PFSK-1 (cell line): ENCODE data around the gene FRMD4B.

ENCODE experiments used
- POLR2AphosphoS5 ChIP-seq: IDR thresholded peaks from 2 replicates; pipeline ENCODE4 v1.6.1; 2012; ENCODE audit warnings: low read depth, mild to moderate bottlenecking, control low read depth, low read length, moderate library complexity
- REST ChIP-seq, 2 experiments: IDR thresholded peaks; 2 replicates each; pipeline versions ENCODE4 v1.6.1 to v1.8.0; 2011 to 2012; ENCODE audit warnings: low read depth in 2 of 2, low read length in 2 of 2, control low read depth in 1 of 2, inconsistent platforms in 1 of 2, mild to moderate bottlenecking in 1 of 2, moderate library complexity in 1 of 2; ENCODE audit not compliant: insufficient read depth in 1 of 2
- SIN3A ChIP-seq: IDR thresholded peaks from 2 replicates; pipeline ENCODE4 v1.6.1; 2012; ENCODE audit warnings: mild to moderate bottlenecking, low read length, moderate library complexity, borderline replicate concordance; ENCODE audit not compliant: insufficient read depth

DNA sequence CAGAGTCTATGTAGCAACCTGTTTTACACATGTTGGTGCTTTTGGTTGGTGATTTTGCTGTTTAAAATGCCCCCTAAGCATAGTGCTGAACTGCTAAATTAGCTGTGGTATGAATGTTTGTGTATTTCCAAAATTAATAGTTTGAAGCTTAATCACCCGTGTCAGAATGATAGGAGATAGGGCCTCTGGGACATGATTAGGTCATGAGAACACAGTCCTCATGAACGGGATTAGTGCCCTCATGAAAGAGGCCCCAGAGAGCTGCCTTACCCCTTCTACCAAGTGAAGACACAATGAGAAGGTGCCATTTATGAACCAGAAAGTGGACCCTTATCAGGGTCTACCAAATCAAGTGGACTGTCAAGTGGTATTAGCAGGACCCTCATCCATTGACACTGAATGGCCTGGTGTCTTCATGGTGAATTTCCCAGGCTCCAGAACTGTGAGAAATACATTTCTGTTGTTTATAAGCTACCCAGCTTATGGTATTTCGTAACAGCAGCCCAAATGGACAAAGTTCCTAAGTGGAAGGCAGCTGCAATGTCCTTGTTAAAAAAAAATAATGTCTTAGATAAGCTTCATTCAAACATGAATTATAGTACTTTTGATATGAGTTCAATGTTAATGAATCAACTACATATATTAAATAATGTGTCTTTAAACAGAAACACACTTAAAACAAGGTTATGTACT lies 37.7 kb upstream of the FRMD4B start:
- TF ChIP-seq REST (IDR thresholded peaks at IDR 0.05; ENCODE audit: insufficient read depth in 1 of 2, low read depth in 2 of 2, low read length in 2 of 2) = no peak
- TF ChIP-seq POLR2AphosphoS5 = no peak
- no peak for TF ChIP-seq SIN3A
